GM12878 (cell line): ENCODE data around the gene PDE12.

ENCODE experiments used
- CREM ChIP-seq: IDR thresholded peaks from 2 replicates; pipeline ENCODE4 v1.6.1; 2014; ENCODE audit warnings: antibody characterized with exemption, low read depth
- POLR2A ChIP-seq: IDR thresholded peaks from 2 replicates; pipeline ENCODE4 v1.6.1; 2011; ENCODE audit warnings: low read depth, mild to moderate bottlenecking, low read length
- TF ChIP-seq, protein P1 (sequence below): IDR thresholded peaks from 2 replicates; pipeline ENCODE4 v1.6.1; 2011; ENCODE audit warnings: borderline replicate concordance, low read depth, mild to moderate bottlenecking, moderate library complexity, low read length; ENCODE audit not compliant: insufficient read depth, poor library complexity, severe bottlenecking

DNA sequence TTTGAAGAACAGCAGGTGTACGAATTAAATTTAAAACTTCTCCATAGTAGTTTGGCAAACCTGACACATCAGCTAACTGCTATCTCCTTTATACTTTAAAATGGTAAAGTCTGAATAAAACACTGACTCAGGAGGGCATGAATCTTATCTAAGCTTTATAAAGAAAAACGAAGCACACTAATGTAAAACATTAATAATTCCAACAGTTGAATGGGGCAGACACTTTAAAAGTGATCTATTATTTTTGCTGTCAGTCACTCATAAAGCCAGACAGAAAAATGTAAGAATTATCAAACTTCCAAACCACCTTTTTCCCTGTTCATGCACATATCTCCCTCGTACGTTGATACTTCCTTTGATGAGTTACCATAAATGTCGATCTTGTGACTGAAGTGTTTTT is 38.5 kb downstream of the PDE12 start:
- no peak for TF ChIP-seq CREM
- TF ChIP-seq, protein P1, sequence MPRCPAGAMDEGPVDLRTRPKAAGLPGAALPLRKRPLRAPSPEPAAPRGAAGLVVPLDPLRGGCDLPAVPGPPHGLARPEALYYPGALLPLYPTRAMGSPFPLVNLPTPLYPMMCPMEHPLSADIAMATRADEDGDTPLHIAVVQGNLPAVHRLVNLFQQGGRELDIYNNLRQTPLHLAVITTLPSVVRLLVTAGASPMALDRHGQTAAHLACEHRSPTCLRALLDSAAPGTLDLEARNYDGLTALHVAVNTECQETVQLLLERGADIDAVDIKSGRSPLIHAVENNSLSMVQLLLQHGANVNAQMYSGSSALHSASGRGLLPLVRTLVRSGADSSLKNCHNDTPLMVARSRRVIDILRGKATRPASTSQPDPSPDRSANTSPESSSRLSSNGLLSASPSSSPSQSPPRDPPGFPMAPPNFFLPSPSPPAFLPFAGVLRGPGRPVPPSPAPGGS = no peak
- TF ChIP-seq POLR2A = no peak
